CD4-positive, alpha-beta T cell (primary cell): ENCODE data around the gene ARAP3. TPM values are rescaled to one million over a fixed set of nuclear protein-coding genes. Genes with fewer than 3 reads are reported as not detected.

Experiments used
- ATAC-seq: fragments of 200-7000 bp; cut with Tn5 transposase; one replicate; pipeline ENCODE4 v1.10.0; 2022; ENCODE audit warnings: mild to moderate bottlenecking; ENCODE audit not compliant: poor library complexity
- CTCF ChIA-PET: fragments of 350-600 bp; sonication (Branson Sonifier 250); formaldehyde crosslinking; loops from one replicate; lab custom pipeline; 2021; ENCODE audit warnings: antibody characterized with exemption, inconsistent platforms; lab: Charles Lee
- POLR2A ChIA-PET: fragments of 350-600 bp; sonication (Branson Sonifier 250); formaldehyde crosslinking; loops from one replicate; lab custom pipeline; 2021; ENCODE audit warnings: antibody characterized with exemption, inconsistent platforms; lab: Charles Lee
- DNase-seq, 14 experiments: peaks; one replicate each; pipeline ENCODE4 v3.0.0-alpha.2; 2013 to 2020; ENCODE audit warnings: mixed read lengths in 2 of 14
- H3K27ac ChIP-seq, 2 donors: one replicate each; pipeline versions ENCODE4 v1.5.1 to v1.7.0; 2013; ENCODE audit warnings: low read length in 2 of 2, low read depth in 1 of 2, mild to moderate bottlenecking in 1 of 2
- H3K27me3 ChIP-seq, 2 experiments: 1 replicate in 1 of 2; 2 replicates in 1 of 2; pipeline versions ENCODE4 v1.6.1 to v1.7.0; 2013; ENCODE audit warnings: low read length in 2 of 2, control low read depth in 1 of 2, mild to moderate bottlenecking in 1 of 2, moderate library complexity in 1 of 2; ENCODE audit not compliant: insufficient read depth in 2 of 2, control insufficient read depth in 1 of 2
- H3K36me3 ChIP-seq: one replicate; pipeline ENCODE4 v1.6.1; 2013; ENCODE audit warnings: low read length, control low read depth; ENCODE audit not compliant: insufficient read depth
- H3K4me1 ChIP-seq: one replicate; pipeline ENCODE4 v1.6.1; 2013; ENCODE audit warnings: low read length, control low read depth; ENCODE audit not compliant: insufficient read depth
- H3K4me3 ChIP-seq: one replicate; pipeline ENCODE4 v1.5.1; 2013; ENCODE audit warnings: mild to moderate bottlenecking, low read length, moderate library complexity
- H3K9me3 ChIP-seq, 2 experiments: 1 replicate in 1 of 2; 2 replicates in 1 of 2; pipeline versions ENCODE4 v1.6.1 to v1.7.0; 2013; ENCODE audit warnings: low read length in 2 of 2, mild to moderate bottlenecking in 2 of 2, control low read depth in 1 of 2, moderate library complexity in 1 of 2; ENCODE audit not compliant: control insufficient read depth in 1 of 2, insufficient read depth in 1 of 2
- H3K27ac Mint-ChIP-seq: one replicate; pipeline ENCODE4 v1.8.0; 2020; ENCODE audit warnings: mixed read lengths
- H3K27me3 Mint-ChIP-seq: one replicate; pipeline ENCODE4 v1.8.0; 2021; ENCODE audit warnings: mixed read lengths
- H3K36me3 Mint-ChIP-seq: one replicate; pipeline ENCODE4 v1.8.0; 2021; ENCODE audit warnings: low read depth, mixed read lengths
- H3K4me1 Mint-ChIP-seq: one replicate; pipeline ENCODE4 v1.8.0; 2021; ENCODE audit warnings: low read depth, mixed read lengths
- H3K4me3 Mint-ChIP-seq: one replicate; pipeline ENCODE4 v1.8.0; 2020; ENCODE audit warnings: mild to moderate bottlenecking, mixed read lengths
- H3K9me3 Mint-ChIP-seq: one replicate; pipeline ENCODE4 v1.8.0; 2020; ENCODE audit warnings: mixed read lengths
- CTCF ChIP-seq: fragments of 200-600 bp; IDR thresholded peaks from one replicate; pipeline ENCODE4 v1.8.0; 2022; ENCODE audit warnings: antibody characterized with exemption, mild to moderate bottlenecking
- intact Hi-C, 2 experiments: fragments of 100-400 bp; cut with DNase I in 1 of 2; cut with micrococcal nuclease in 1 of 2; formaldehyde crosslinking; loops; one replicate each; pipeline versions ENCODE4 v1.15.1 to v1.9.0; 2023 to 2025; cut with DNase I, micrococcal nuclease
- total RNA-seq, 174 experiments: library from RNA in 2 of 174; stranded (reverse) in 2 of 174; gene quantifications; one replicate each; pipeline ENCODE4 v1.2.3 and lab custom pipeline; 2021 to 2026

The ARAP3 gene
- total RNA-seq, 2 experiments from 2014 or later, result 0.30 to 0.31 TPM

GRCh38 chr5:141639357-141640050 lies 42.5 kb downstream of the ARAP3 start:
- POLR2A ChIA-PET, result interaction anchor here (4.7 kb wide), 1 partner anchor 12 kb away, joined by 73 read pairs; the partner anchor contains the start of gene FCHSD1

GRCh38 chr5:141638771-141639170 lies 43.3 kb downstream of the ARAP3 start:
- no peaks in the 10 kb centered on the region for H3K27me3 Mint-ChIP-seq
- H3K36me3 ChIP-seq, result peaks cover 36% of the 10 kb centered on the region
- no peak for TF ChIP-seq CTCF
- H3K4me1 Mint-ChIP-seq, result peaks cover 33% of the 10 kb centered on the region
- DNase-seq (no peak), ATAC-seq (no peak)
- H3K36me3 Mint-ChIP-seq, result peaks cover 45% of the 10 kb centered on the region
- H3K4me1 ChIP-seq, result peaks cover 42% of the 10 kb centered on the region
- peak overlapping the region; percentile 92 for H3K4me3 Mint-ChIP-seq
- POLR2A ChIA-PET, result interaction anchor here (2.8 to 8.8 kb wide), 4 partner anchors 10 to 322 kb away, joined by 8 to 100 read pairs (median 44); partner anchors contain the start of genes DIAPH1 and FCHSD1
- CTCF ChIA-PET, result interaction anchor here (1.0 to 6.2 kb wide), 5 partner anchors 19 to 318 kb away, joined by 4 to 77 read pairs (median 17); partner anchors contain the start of genes DIAPH1 and TAF7
- peak overlapping the region in 1 of 2 donors; percentile 79 for H3K27ac ChIP-seq
- H3K4me3 ChIP-seq, result no peak overlapping the region
- no peaks in the 10 kb centered on the region for H3K9me3 Mint-ChIP-seq
- H3K27ac Mint-ChIP-seq, result peak overlapping the region; percentile 89
- H3K9me3 ChIP-seq, result no peaks in the 10 kb centered on the region
- intact Hi-C loops, result loop anchor here in 1 of 2 experiments (5.0 kb wide), 1 partner anchor 46 kb away; no protein-coding TSS in a partner anchor
- no peaks in the 10 kb centered on the region for H3K27me3 ChIP-seq

More at GRCh38 chr5:141639357-141640050, 42.5 kb downstream of the ARAP3 start:
- Histone ChIP-seq H3K9me3 (no peaks in the 10 kb centered on the region), H3K4me3 (no peak overlapping the region), H3K4me1 (peaks cover 38% of the 10 kb centered on the region), H3K36me3 (peaks cover 42% of the 10 kb centered on the region), H3K27me3 (no peaks in the 10 kb centered on the region), H3K27ac (no peak overlapping the region)
- Mint-ChIP-seq H3K4me3 (no peak overlapping the region), H3K27ac (peak overlapping the region; percentile 89), H3K36me3 (peaks cover 42% of the 10 kb centered on the region), H3K4me1 (peaks cover 26% of the 10 kb centered on the region), H3K27me3 (no peaks in the 10 kb centered on the region), H3K9me3 (no peaks in the 10 kb centered on the region)
- DNase-seq (no peak), ATAC-seq (no peak)
- intact Hi-C loops, result loop anchor here in 1 of 2 experiments (5.0 kb wide), 1 partner anchor 47 kb away; no protein-coding TSS in a partner anchor
- no peak for TF ChIP-seq CTCF
- CTCF ChIA-PET, result interaction anchor here (3.1 kb wide), 1 partner anchor 46 kb away, joined by 28 read pairs; no protein-coding TSS in a partner anchor

- ChIA-PET POLR2A (interaction anchor here (0.8 to 8.8 kb wide), 22 partner anchors 11 to 927 kb away, joined by 3 to 100 read pairs (median 8); partner anchors contain the start of genes DELE1, DIAPH1, FCHSD1 and RNF14), CTCF (interaction anchor here (0.6 to 6.2 kb wide), 14 partner anchors 9 to 321 kb away, joined by 3 to 77 read pairs (median 4); partner anchors contain the start of genes DIAPH1, FCHSD1, PCDH1 and PCDHGA10)
- peak; percentile 45 for ATAC-seq
- peaks cover 34% of the 10 kb centered on the region for H3K36me3 ChIP-seq
- H3K9me3 Mint-ChIP-seq, result no peaks in the 10 kb centered on the region
- intact Hi-C loops, result loop anchor here (1.0 to 5.0 kb wide), 3 partner anchors 12 to 46 kb away; partner anchors contain the start of gene DIAPH1 (in 1 of the 2)
- no peaks in the 10 kb centered on the region for H3K27me3 Mint-ChIP-seq
- H3K27ac Mint-ChIP-seq, result peak overlapping the region; percentile 89
- H3K27me3 ChIP-seq, result no peaks in the 10 kb centered on the region
- peaks cover 37% of the 10 kb centered on the region for H3K4me1 Mint-ChIP-seq
- H3K4me3 ChIP-seq, result peak overlapping the region; percentile 97
- peak overlapping the region; percentile 77 to 79 for H3K27ac ChIP-seq
- H3K9me3 ChIP-seq, result no peaks in the 10 kb centered on the region
- H3K36me3 Mint-ChIP-seq, result peaks cover 52% of the 10 kb centered on the region
- H3K4me1 ChIP-seq, result peaks cover 42% of the 10 kb centered on the region
- DNase-seq, result peak; percentile 34 to 80 (median 48)
- peak overlapping the region; percentile 92 for H3K4me3 Mint-ChIP-seq
- peak; percentile 46 for TF ChIP-seq CTCF
Measured at GRCh38 chr5:141637767-141638419, 44.1 kb downstream of the ARAP3 start.
